HFFc6 (cell line): Measurements from ENCODE around the gene RUFY2. TPM values are rescaled to one million over a fixed set of nuclear protein-coding genes. Genes with fewer than 3 reads are reported as not detected.
A peak's percentile ranks its signal among the peaks of the same experiment; 100 is the strongest.

Experiments
- DNase-seq: peaks from one replicate; pipeline ENCODE4 v3.0.0-alpha.2; 2018
- H3K27ac Mint-ChIP-seq: 2 replicates; pipeline ENCODE4 v1.8.0; 2020; ENCODE audit warnings: mild to moderate bottlenecking, mixed read lengths
- H3K27me3 Mint-ChIP-seq: 2 replicates; pipeline ENCODE4 v1.8.0; 2021; ENCODE audit warnings: mild to moderate bottlenecking, moderate library complexity, mixed read lengths; ENCODE audit not compliant: insufficient read depth
- H3K36me3 Mint-ChIP-seq: 2 replicates; pipeline ENCODE4 v1.8.0; 2021; ENCODE audit warnings: low read depth, mixed read lengths
- H3K4me1 Mint-ChIP-seq: 2 replicates; pipeline ENCODE4 v1.8.0; 2020; ENCODE audit warnings: low read depth, mixed read lengths
- H3K4me3 Mint-ChIP-seq: 2 replicates; pipeline ENCODE4 v1.8.0; 2020; ENCODE audit warnings: mild to moderate bottlenecking, moderate library complexity, mixed read lengths
- H3K9me3 Mint-ChIP-seq: 2 replicates; pipeline ENCODE4 v1.8.0; 2020; ENCODE audit warnings: mild to moderate bottlenecking, mixed read lengths
- total RNA-seq, 6 experiments: library from RNA; stranded (reverse); fragmentation: NEBNext Ultra II Directional; extraction: Animal tissue kit (Norgen Biotek cat#: 25700); gene quantifications; 2 replicates in 1 of 6; 3 replicates in 5 of 6; pipeline ENCODE4 v1.2.3, GENCODE V29; 2021
- TF ChIP-seq, protein P1 (sequence below): fragments of 200-600 bp; sonication (generic); IDR thresholded peaks from 2 replicates; pipeline ENCODE4 v1.5.0; 2021; ENCODE audit warnings: antibody characterized with exemption, mild to moderate bottlenecking

RUFY2 gene
- total RNA-seq, 6 experiments from 2014 or later: 15.1 to 19.7 (median 16.7) TPM

DNA sequence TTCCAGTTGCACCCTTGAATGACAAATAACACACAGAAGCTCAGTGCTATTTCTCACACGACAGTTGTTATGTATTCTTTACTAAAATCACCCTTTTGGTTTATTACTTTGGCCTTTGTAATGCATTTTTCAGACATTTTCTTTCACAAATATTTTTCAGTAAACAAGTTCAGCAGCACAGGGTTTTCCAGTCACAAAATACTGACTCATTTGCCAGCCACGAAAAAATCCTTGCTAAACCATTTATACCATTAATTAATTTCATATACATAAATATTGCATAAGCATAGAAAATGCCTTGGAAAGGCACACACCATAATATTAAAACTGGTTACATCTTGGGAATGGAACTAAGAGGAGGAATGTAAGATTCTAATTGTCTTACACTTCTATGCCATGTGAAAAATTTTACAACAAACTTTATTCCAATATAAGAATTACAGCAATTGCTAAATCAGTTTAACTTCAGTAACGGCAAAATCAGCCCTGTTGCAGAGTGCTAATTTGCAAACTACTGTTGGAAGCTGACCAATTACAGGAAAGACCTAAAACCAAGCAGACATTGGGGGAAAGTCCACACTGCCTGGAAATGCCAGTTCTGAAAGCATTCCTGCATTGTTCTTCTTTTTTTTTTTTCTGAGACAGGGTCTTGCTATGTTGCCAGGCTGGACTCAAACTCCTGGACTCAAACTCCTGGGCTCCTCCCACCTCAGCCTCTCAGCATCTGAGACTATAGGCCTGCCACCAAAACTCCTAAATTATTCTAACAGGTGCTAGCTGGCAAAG lies 42.8 kb downstream of the RUFY2 start:
- Mint-ChIP-seq H3K27me3 (peaks cover 1% of the 10 kb centered on the region; the same call in 1 of the 2 replicates), H3K27ac (no peak overlapping the region), H3K4me1 (no peaks in the 10 kb centered on the region), H3K4me3 (no peak overlapping the region), H3K36me3 (peaks cover 9% of the 10 kb centered on the region; the same call in 1 of the 2 replicates), H3K9me3 (no peaks in the 10 kb centered on the region)
- TF ChIP-seq, protein P1, sequence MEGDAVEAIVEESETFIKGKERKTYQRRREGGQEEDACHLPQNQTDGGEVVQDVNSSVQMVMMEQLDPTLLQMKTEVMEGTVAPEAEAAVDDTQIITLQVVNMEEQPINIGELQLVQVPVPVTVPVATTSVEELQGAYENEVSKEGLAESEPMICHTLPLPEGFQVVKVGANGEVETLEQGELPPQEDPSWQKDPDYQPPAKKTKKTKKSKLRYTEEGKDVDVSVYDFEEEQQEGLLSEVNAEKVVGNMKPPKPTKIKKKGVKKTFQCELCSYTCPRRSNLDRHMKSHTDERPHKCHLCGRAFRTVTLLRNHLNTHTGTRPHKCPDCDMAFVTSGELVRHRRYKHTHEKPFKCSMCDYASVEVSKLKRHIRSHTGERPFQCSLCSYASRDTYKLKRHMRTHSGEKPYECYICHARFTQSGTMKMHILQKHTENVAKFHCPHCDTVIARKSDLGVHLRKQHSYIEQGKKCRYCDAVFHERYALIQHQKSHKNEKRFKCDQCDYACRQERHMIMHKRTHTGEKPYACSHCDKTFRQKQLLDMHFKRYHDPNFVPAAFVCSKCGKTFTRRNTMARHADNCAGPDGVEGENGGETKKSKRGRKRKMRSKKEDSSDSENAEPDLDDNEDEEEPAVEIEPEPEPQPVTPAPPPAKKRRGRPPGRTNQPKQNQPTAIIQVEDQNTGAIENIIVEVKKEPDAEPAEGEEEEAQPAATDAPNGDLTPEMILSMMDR: no peak
- no peak for DNase-seq

DNA sequence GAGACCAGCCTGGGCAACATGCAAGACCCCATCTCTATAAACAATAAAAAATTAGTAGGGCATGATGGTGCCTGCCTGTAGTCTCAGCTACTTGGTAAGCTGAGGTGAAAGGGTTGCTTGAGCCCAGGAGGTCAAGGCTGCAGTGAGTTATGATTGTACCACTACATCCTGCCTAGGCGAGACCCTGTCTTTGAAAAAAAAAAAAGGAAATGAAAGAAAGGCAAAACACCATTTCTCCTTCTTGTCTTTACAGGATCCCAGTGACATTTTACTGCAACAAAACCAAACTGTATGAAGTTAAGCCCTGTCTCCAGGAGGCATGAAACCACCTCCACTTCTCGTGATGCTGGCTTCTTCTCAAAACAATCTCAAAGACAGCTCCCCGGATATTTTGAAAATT lies 44.5 kb downstream of the RUFY2 start:
- DNase-seq: no peak
- no peaks in the 10 kb centered on the region for H3K4me1 Mint-ChIP-seq
- H3K4me3 Mint-ChIP-seq: no peak overlapping the region
- H3K27ac Mint-ChIP-seq: no peak overlapping the region
- TF ChIP-seq, protein P1: no peak
- H3K36me3 Mint-ChIP-seq: peaks cover 9% of the 10 kb centered on the region; the same call in 1 of the 2 replicates
- H3K27me3 Mint-ChIP-seq: peaks cover 1% of the 10 kb centered on the region; the same call in 1 of the 2 replicates
- H3K9me3 Mint-ChIP-seq: no peaks in the 10 kb centered on the region

DNA sequence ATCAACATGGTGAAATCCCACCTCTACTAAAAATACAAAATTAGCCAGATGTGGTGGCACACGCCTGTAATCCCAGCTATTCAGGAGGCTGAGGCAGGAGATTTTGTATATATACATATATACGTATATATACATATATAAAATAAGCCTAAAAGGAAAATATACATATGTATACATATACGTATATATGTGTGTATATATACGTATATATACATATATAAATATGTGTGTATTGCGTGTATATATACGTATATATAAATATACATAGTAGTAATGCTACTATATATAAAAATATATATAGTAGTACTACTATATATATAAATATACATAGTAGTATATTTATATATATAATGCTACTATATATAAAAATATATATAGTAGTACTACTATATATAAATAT lies 47.9 kb downstream of the RUFY2 start:
- Mint-ChIP-seq H3K27me3 (no peaks in the 10 kb centered on the region), H3K4me3 (no peak overlapping the region), H3K4me1 (no peaks in the 10 kb centered on the region), H3K9me3 (no peaks in the 10 kb centered on the region), H3K27ac (no peak overlapping the region), H3K36me3 (peaks cover 13% of the 10 kb centered on the region; the same call in 1 of the 2 replicates)
- TF ChIP-seq, protein P1: no peak
- no peak for DNase-seq

DNA sequence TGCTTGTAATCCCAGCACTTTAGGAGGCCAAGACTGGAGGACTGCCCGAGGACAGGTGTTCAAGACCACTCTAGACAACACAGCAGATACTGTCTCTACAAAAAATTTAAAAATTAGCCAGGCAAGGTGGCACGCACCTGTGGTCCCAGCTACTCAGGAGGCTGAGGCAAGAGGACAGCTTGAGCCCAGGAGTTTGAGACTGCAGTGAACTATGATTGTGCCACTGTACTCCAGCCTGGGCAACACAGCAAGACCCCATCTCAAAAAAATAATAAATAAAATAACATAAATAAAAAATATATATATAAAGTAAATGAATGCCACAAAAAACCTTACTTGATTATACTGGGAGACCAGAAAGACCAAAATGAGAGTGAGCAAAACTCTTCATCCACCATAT lies 53.5 kb downstream of the RUFY2 start:
- no peak for DNase-seq
- no peaks in the 10 kb centered on the region for H3K9me3 Mint-ChIP-seq
- no peaks in the 10 kb centered on the region; the same call in none of the 2 replicates for H3K27me3 Mint-ChIP-seq
- peaks cover 15% of the 10 kb centered on the region for H3K36me3 Mint-ChIP-seq
- no peak overlapping the region for H3K4me3 Mint-ChIP-seq
- H3K27ac Mint-ChIP-seq: no peak overlapping the region
- TF ChIP-seq, protein P1: no peak
- H3K4me1 Mint-ChIP-seq: no peaks in the 10 kb centered on the region

DNA sequence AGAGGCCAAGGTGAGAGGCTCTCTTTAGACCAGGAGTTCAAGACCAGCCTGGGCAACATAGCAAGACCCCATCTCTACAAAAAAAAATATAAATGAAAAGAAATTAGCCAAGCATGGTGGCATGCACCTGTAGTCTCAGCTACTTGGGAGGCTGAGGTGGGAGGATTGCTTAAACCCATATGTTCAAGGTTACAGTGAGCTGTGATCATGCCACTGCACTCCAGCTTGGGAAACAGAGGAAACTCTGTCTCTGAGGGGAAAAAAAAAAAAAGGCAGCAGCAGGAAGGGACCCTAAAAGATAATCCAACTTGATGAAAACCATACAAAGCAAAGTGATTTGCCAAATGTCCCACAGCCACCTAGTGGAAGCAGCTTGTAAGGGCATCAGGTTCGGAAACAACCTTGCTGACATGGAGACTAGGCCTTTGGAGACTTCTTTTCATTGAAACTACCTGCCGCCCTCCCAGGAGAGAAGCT lies 58.8 kb downstream of the RUFY2 start:
- Mint-ChIP-seq H3K27me3 (no peaks in the 10 kb centered on the region; the same call in none of the 2 replicates), H3K4me1 (peaks cover 16% of the 10 kb centered on the region), H3K27ac (no peak overlapping the region; the same call in 1 of the 2 replicates), H3K36me3 (peaks cover 34% of the 10 kb centered on the region), H3K4me3 (no peak overlapping the region), H3K9me3 (no peaks in the 10 kb centered on the region)
- DNase-seq: peak; percentile 53
- TF ChIP-seq, protein P1: peak; percentile 84
